ENCODE measurements around the gene SKI.
"Not testable (repeated sequence)": the region's sequence is repeated elsewhere in the genome, so short reads cannot be mapped to it uniquely, and the experiment has no call there.

Gene SKI

GRCh38 chr1:2318314-2319278 lies 90.5 kb downstream of the SKI start:
- in situ Hi-C loops (cut with MboI; ENCODE audit: low sequenced_read_pairs): no loop called here

GRCh38 chr1:2319291-2319690 lies 91.2 kb downstream of the SKI start:
- in situ Hi-C loops (cut with MboI; ENCODE audit: low sequenced_read_pairs): no loop called here
- Histone ChIP-seq H3K4me1 (no peaks in the 10 kb centered on the region; the same call in 1 of the 2 replicates), H3K36me3 (replicated peaks) (no peaks in the 10 kb centered on the region), H3K9me3 (no peaks in the 10 kb centered on the region), H3K4me3 (no peak overlapping the region), H3K27me3 (ENCODE audit: low read depth) (no peaks in the 10 kb centered on the region)
- no peak for DNase-seq (ENCODE audit: low spot score in 2 of 2)

More at GRCh38 chr1:2318314-2319278, 90.5 kb downstream of the SKI start:
- H3K4me1 ChIP-seq: peaks cover 2% of the 10 kb centered on the region; the same call in 1 of the 2 replicates
- H3K36me3 ChIP-seq (replicated peaks): no peaks in the 10 kb centered on the region
- no peaks in the 10 kb centered on the region for H3K9me3 ChIP-seq
- H3K4me3 ChIP-seq: no peak overlapping the region
- H3K27me3 ChIP-seq (ENCODE audit: low read depth): no peaks in the 10 kb centered on the region
- no peak for DNase-seq (ENCODE audit: low spot score in 2 of 2)

GRCh38 chr1:2320006-2320405 lies 91.9 kb downstream of the SKI start:
- Histone ChIP-seq H3K36me3 (replicated peaks) (no peaks in the 10 kb centered on the region), H3K4me3 (no peak overlapping the region), H3K9me3 (no peaks in the 10 kb centered on the region), H3K27me3 (ENCODE audit: low read depth) (no peaks in the 10 kb centered on the region), H3K4me1 (no peaks in the 10 kb centered on the region)
- in situ Hi-C loops (cut with MboI; ENCODE audit: low sequenced_read_pairs): no loop called here
- DNase-seq (ENCODE audit: low spot score in 2 of 2): no peak

GRCh38 chr1:2320760-2321667 lies 92.9 kb downstream of the SKI start:
- H3K36me3 ChIP-seq (replicated peaks): no peaks in the 10 kb centered on the region
- in situ Hi-C loops (cut with MboI; ENCODE audit: low sequenced_read_pairs): no loop called here
- H3K9me3 ChIP-seq: no peaks in the 10 kb centered on the region
- DNase-seq (ENCODE audit: low spot score in 2 of 2): no peak
- H3K4me1 ChIP-seq: no peaks in the 10 kb centered on the region
- H3K27me3 ChIP-seq (ENCODE audit: low read depth): no peaks in the 10 kb centered on the region
- H3K4me3 ChIP-seq: no peak overlapping the region

- Histone ChIP-seq H3K9me3 (no peaks in the 10 kb centered on the region), H3K36me3 (replicated peaks) (no peaks in the 10 kb centered on the region), H3K4me3 (no peak overlapping the region), H3K27me3 (ENCODE audit: low read depth) (no peaks in the 10 kb centered on the region), H3K4me1 (no peaks in the 10 kb centered on the region)
- peak in 1 of 2 experiments; percentile 37 for DNase-seq (ENCODE audit: low spot score in 2 of 2)
- in situ Hi-C loops (cut with MboI; ENCODE audit: low sequenced_read_pairs): no loop called here
These were observed 94.0 kb downstream of the SKI start for GRCh38 chr1:2322065-2322571.

GRCh38 chr1:2322581-2323211 lies 94.6 kb downstream of the SKI start:
- no peaks in the 10 kb centered on the region for H3K27me3 ChIP-seq (ENCODE audit: low read depth)
- in situ Hi-C loops (cut with MboI; ENCODE audit: low sequenced_read_pairs): no loop called here
- no peaks in the 10 kb centered on the region for H3K4me1 ChIP-seq
- no peak overlapping the region for H3K4me3 ChIP-seq
- H3K36me3 ChIP-seq (replicated peaks): no peaks in the 10 kb centered on the region
- DNase-seq (ENCODE audit: low spot score in 2 of 2): no peak
- no peaks in the 10 kb centered on the region for H3K9me3 ChIP-seq

GRCh38 chr1:2323451-2323974 lies 95.4 kb downstream of the SKI start:
- in situ Hi-C loops (cut with MboI; ENCODE audit: low sequenced_read_pairs): no loop called here

GRCh38 chr1:2324553-2325366 lies 96.6 kb downstream of the SKI start:
- in situ Hi-C loops (cut with MboI; ENCODE audit: low sequenced_read_pairs): no loop called here

More at GRCh38 chr1:2323451-2323974, 95.4 kb downstream of the SKI start:
- no peak for DNase-seq (ENCODE audit: low spot score in 2 of 2)
- Histone ChIP-seq H3K36me3 (replicated peaks) (no peaks in the 10 kb centered on the region), H3K9me3 (no peaks in the 10 kb centered on the region), H3K4me3 (no peak overlapping the region), H3K27me3 (ENCODE audit: low read depth) (no peaks in the 10 kb centered on the region), H3K4me1 (no peaks in the 10 kb centered on the region)

GRCh38 chr1:2326524-2326923 lies 98.4 kb downstream of the SKI start:
- in situ Hi-C loops (cut with MboI; ENCODE audit: low sequenced_read_pairs): no loop called here
- H3K4me1 ChIP-seq: no peaks in the 10 kb centered on the region
- no peak for DNase-seq (ENCODE audit: low spot score in 2 of 2)
- H3K27me3 ChIP-seq (ENCODE audit: low read depth): no peaks in the 10 kb centered on the region
- H3K36me3 ChIP-seq (replicated peaks): no peaks in the 10 kb centered on the region
- H3K4me3 ChIP-seq: no peak overlapping the region
- H3K9me3 ChIP-seq: no peaks in the 10 kb centered on the region

More at GRCh38 chr1:2324553-2325366, 96.6 kb downstream of the SKI start:
- no peak overlapping the region for H3K4me3 ChIP-seq
- no peaks in the 10 kb centered on the region for H3K27me3 ChIP-seq (ENCODE audit: low read depth)
- no peak for DNase-seq (ENCODE audit: low spot score in 2 of 2)
- no peaks in the 10 kb centered on the region for H3K36me3 ChIP-seq (replicated peaks)
- no peaks in the 10 kb centered on the region for H3K9me3 ChIP-seq
- no peaks in the 10 kb centered on the region for H3K4me1 ChIP-seq

GRCh38 chr1:2327162-2327561 lies 99.0 kb downstream of the SKI start:
- not testable (repeated sequence) for H3K4me3 ChIP-seq

GRCh38 chr1:2327841-2328240 lies 99.7 kb downstream of the SKI start:
- Histone ChIP-seq H3K27me3 (ENCODE audit: low read depth) (no peaks in the 10 kb centered on the region), H3K4me1 (no peaks in the 10 kb centered on the region), H3K9me3 (no peaks in the 10 kb centered on the region), H3K4me3 (no peak overlapping the region), H3K36me3 (replicated peaks) (no peaks in the 10 kb centered on the region)
- in situ Hi-C loops (cut with MboI; ENCODE audit: low sequenced_read_pairs): no loop called here
- DNase-seq (ENCODE audit: low spot score in 2 of 2): no peak

More at GRCh38 chr1:2327162-2327561, 99.0 kb downstream of the SKI start:
- DNase-seq (ENCODE audit: low spot score in 2 of 2); H3K4me1 ChIP-seq; H3K9me3 ChIP-seq; in situ Hi-C loops (cut with MboI; ENCODE audit: low sequenced_read_pairs); H3K36me3 ChIP-seq (replicated peaks); H3K27me3 ChIP-seq (ENCODE audit: low read depth): not testable (repeated sequence)

- Histone ChIP-seq H3K36me3 (replicated peaks) (no peaks in the 10 kb centered on the region), H3K27me3 (ENCODE audit: low read depth) (no peaks in the 10 kb centered on the region), H3K9me3 (no peaks in the 10 kb centered on the region), H3K4me3 (no peak overlapping the region), H3K4me1 (no peaks in the 10 kb centered on the region)
- in situ Hi-C loops (cut with MboI; ENCODE audit: low sequenced_read_pairs): no loop called here
- DNase-seq (ENCODE audit: low spot score in 2 of 2): no peak
These were observed 100.7 kb downstream of the SKI start for GRCh38 chr1:2328676-2329455.
